ENCODE measurements around the gene SORCS3.

Gene SORCS3

GRCh38 chr10:105266966-105267539 is 626.0 kb downstream of the SORCS3 start:
- no peak for DNase-seq (ENCODE audit: low read depth)

- DNase-seq (ENCODE audit: low read depth) = no peak
These were observed 627.9 kb downstream of the SORCS3 start for GRCh38 chr10:105268961-105269360.

GRCh38 chr10:105269689-105270088 is 628.6 kb downstream of the SORCS3 start:
- DNase-seq (ENCODE audit: low read depth) = no peak

- DNase-seq (ENCODE audit: low read depth) = no peak
These were observed 633.5 kb downstream of the SORCS3 start for GRCh38 chr10:105274556-105275070.

- no peak for DNase-seq (ENCODE audit: low read depth)
These were observed 637.3 kb downstream of the SORCS3 start for GRCh38 chr10:105278439-105278838.

- DNase-seq (ENCODE audit: low read depth) = no peak
These were observed 638.0 kb downstream of the SORCS3 start for GRCh38 chr10:105279101-105279500.

- DNase-seq (ENCODE audit: low read depth) = no peak
These were observed 639.8 kb downstream of the SORCS3 start for GRCh38 chr10:105280895-105281294.

GRCh38 chr10:105284476-105285215 is 643.6 kb downstream of the SORCS3 start:
- DNase-seq (ENCODE audit: low read depth) = no peak

GRCh38 chr10:105288026-105288425 is 646.9 kb downstream of the SORCS3 start:
- DNase-seq (ENCODE audit: low read depth) = no peak

GRCh38 chr10:105288613-105289012 is 647.5 kb downstream of the SORCS3 start:
- no peak for DNase-seq (ENCODE audit: low read depth)

GRCh38 chr10:105291571-105291970 is 650.5 kb downstream of the SORCS3 start:
- no peak for DNase-seq (ENCODE audit: low read depth)

- no peak for DNase-seq (ENCODE audit: low read depth)
These were observed 651.1 kb downstream of the SORCS3 start for GRCh38 chr10:105292236-105292635.
